ENCODE data around the gene SH3PXD2A.
A peak's percentile ranks its signal among the peaks of the same experiment; 100 is the strongest.

Gene SH3PXD2A

GRCh38 chr10:103855424-103855823 lies at the start of gene SH3PXD2A:
Gene SH3PXD2A (minus strand): TSS chr10:103855576. CDS start chr10:103855266, 310 bp downstream.
- no peak for DNase-seq (ENCODE audit: low read depth in 2 of 2)

GRCh38 chr10:103901299-103901698 lies 45.9 kb upstream of the SH3PXD2A start:
- DNase-seq (ENCODE audit: low read depth in 2 of 2) = no peak

GRCh38 chr10:103899312-103899711 lies 43.9 kb upstream of the SH3PXD2A start:
- no peak for DNase-seq (ENCODE audit: low read depth in 2 of 2)

GRCh38 chr10:103897241-103897774 lies 41.9 kb upstream of the SH3PXD2A start:
- DNase-seq (ENCODE audit: low read depth in 2 of 2) = no peak

- DNase-seq (ENCODE audit: low read depth in 2 of 2) = no peak
Measured at GRCh38 chr10:103896225-103896624, 40.8 kb upstream of the SH3PXD2A start.

GRCh38 chr10:103895411-103896186 lies 40.2 kb upstream of the SH3PXD2A start:
- DNase-seq (ENCODE audit: low read depth in 2 of 2) = no peak

- no peak for DNase-seq (ENCODE audit: low read depth in 2 of 2)
Measured at GRCh38 chr10:103894441-103894864, 39.1 kb upstream of the SH3PXD2A start.

GRCh38 chr10:103893817-103894216 lies 38.4 kb upstream of the SH3PXD2A start:
- no peak for DNase-seq (ENCODE audit: low read depth in 2 of 2)

GRCh38 chr10:103892181-103892580 lies 36.8 kb upstream of the SH3PXD2A start:
- no peak for DNase-seq (ENCODE audit: low read depth in 2 of 2)

- DNase-seq (ENCODE audit: low read depth in 2 of 2) = no peak
Measured at GRCh38 chr10:103890688-103891087, 35.3 kb upstream of the SH3PXD2A start.

- no peak for DNase-seq (ENCODE audit: low read depth in 2 of 2)
Measured at GRCh38 chr10:103890194-103890658, 34.9 kb upstream of the SH3PXD2A start.

- DNase-seq (ENCODE audit: low read depth in 2 of 2) = no peak
Measured at GRCh38 chr10:103889121-103889720, 33.8 kb upstream of the SH3PXD2A start.

- peak; percentile 61 to 62 for DNase-seq (ENCODE audit: low read depth in 2 of 2)
Measured at GRCh38 chr10:103888113-103888841, 32.9 kb upstream of the SH3PXD2A start.

GRCh38 chr10:103885617-103886016 lies 30.2 kb upstream of the SH3PXD2A start:
- DNase-seq (ENCODE audit: low read depth in 2 of 2) = peak; percentile 47 to 50

GRCh38 chr10:103884681-103885139 lies 29.3 kb upstream of the SH3PXD2A start:
- DNase-seq (ENCODE audit: low read depth in 2 of 2) = peak in 1 of 2 experiments; percentile 24

- no peak for DNase-seq (ENCODE audit: low read depth in 2 of 2)
Measured at GRCh38 chr10:103882285-103883007, 27.1 kb upstream of the SH3PXD2A start.

- DNase-seq (ENCODE audit: low read depth in 2 of 2) = no peak
Measured at GRCh38 chr10:103881416-103882284, 26.3 kb upstream of the SH3PXD2A start.

- DNase-seq (ENCODE audit: low read depth in 2 of 2) = no peak
Measured at GRCh38 chr10:103879831-103880230, 24.5 kb upstream of the SH3PXD2A start.

GRCh38 chr10:103879409-103879808 lies 24.0 kb upstream of the SH3PXD2A start:
- DNase-seq (ENCODE audit: low read depth in 2 of 2) = no peak

GRCh38 chr10:103877861-103878260 lies 22.5 kb upstream of the SH3PXD2A start:
- no peak for DNase-seq (ENCODE audit: low read depth in 2 of 2)

Data from fibroblast of skin of left quadriceps (primary cell).